Ishikawa (cell line): Measurements from ENCODE around the gene C4orf50.

Experiments
- CEBPB ChIP-seq: IDR thresholded peaks from 2 replicates; pipeline ENCODE4 v1.6.1; 2012
- CREB1 ChIP-seq: IDR thresholded peaks from 2 replicates; pipeline ENCODE4 v1.6.1; 2012; ENCODE audit warnings: low read depth
- EGR1 ChIP-seq: IDR thresholded peaks from 2 replicates; pipeline ENCODE4 v1.6.1; 2012
- EP300 ChIP-seq: IDR thresholded peaks from 2 replicates; pipeline ENCODE4 v1.6.1; 2012; ENCODE audit warnings: borderline replicate concordance
- FOXM1 ChIP-seq: IDR thresholded peaks from 2 replicates; pipeline ENCODE4 v1.6.1; 2012; ENCODE audit warnings: low read depth, borderline replicate concordance
- NFIC ChIP-seq: IDR thresholded peaks from 2 replicates; pipeline ENCODE4 v1.6.1; 2012
- RAD21 ChIP-seq: IDR thresholded peaks from 2 replicates; pipeline ENCODE4 v1.6.1; 2012; ENCODE audit warnings: low read depth
- TAF1 ChIP-seq: IDR thresholded peaks from 2 replicates; pipeline ENCODE4 v1.6.1; 2012; ENCODE audit warnings: low read depth, mild to moderate bottlenecking
- TEAD4 ChIP-seq: IDR thresholded peaks from 2 replicates; pipeline ENCODE4 v1.6.1; 2012
- YY1 ChIP-seq: IDR thresholded peaks from 2 replicates; pipeline ENCODE4 v1.6.1; 2012; ENCODE audit warnings: low read depth
- ZBTB7A ChIP-seq: IDR thresholded peaks from 2 replicates; pipeline ENCODE4 v1.6.1; 2012; ENCODE audit warnings: low read depth
- TF ChIP-seq, protein P1 (sequence below): IDR thresholded peaks from 2 replicates; pipeline ENCODE4 v1.6.1; 2012; ENCODE audit warnings: low read depth, mild to moderate bottlenecking
- TF ChIP-seq, protein P2 (sequence below): IDR thresholded peaks from 2 replicates; pipeline ENCODE4 v1.6.1; 2012
- TF ChIP-seq, protein P3 (sequence below): IDR thresholded peaks from 2 replicates; pipeline ENCODE4 v1.6.1; 2012

DNA sequence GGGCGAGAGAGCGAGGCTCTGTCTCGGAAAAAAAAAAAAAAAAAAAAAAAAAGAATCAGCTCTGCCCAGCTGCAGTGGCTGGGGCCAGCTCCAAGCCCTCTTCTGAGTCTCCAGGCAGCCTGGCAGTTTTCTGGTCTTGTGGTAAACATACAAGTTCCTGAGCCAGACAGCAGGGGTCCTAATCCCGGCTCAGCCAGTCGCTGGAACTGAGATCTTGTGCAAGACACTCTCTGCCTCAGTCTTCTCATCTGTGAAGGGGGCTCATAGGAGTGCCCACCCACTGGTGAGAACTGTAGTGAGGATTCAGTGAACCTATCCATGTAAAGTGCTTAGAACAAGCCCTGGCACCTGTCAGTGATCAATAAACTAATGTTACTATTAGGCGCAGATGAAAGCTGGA is 41.8 kb downstream of the C4orf50 start:
- no peak for TF ChIP-seq NFIC
- TF ChIP-seq, protein P1, sequence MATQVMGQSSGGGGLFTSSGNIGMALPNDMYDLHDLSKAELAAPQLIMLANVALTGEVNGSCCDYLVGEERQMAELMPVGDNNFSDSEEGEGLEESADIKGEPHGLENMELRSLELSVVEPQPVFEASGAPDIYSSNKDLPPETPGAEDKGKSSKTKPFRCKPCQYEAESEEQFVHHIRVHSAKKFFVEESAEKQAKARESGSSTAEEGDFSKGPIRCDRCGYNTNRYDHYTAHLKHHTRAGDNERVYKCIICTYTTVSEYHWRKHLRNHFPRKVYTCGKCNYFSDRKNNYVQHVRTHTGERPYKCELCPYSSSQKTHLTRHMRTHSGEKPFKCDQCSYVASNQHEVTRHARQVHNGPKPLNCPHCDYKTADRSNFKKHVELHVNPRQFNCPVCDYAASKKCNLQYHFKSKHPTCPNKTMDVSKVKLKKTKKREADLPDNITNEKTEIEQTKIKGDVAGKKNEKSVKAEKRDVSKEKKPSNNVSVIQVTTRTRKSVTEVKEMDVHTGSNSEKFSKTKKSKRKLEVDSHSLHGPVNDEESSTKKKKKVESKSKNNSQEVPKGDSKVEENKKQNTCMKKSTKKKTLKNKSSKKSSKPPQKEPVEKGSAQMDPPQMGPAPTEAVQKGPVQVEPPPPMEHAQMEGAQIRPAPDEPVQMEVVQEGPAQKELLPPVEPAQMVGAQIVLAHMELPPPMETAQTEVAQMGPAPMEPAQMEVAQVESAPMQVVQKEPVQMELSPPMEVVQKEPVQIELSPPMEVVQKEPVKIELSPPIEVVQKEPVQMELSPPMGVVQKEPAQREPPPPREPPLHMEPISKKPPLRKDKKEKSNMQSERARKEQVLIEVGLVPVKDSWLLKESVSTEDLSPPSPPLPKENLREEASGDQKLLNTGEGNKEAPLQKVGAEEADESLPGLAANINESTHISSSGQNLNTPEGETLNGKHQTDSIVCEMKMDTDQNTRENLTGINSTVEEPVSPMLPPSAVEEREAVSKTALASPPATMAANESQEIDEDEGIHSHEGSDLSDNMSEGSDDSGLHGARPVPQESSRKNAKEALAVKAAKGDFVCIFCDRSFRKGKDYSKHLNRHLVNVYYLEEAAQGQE, result no peak
- no peak for TF ChIP-seq TAF1
- no peak for TF ChIP-seq CREB1
- no peak for TF ChIP-seq FOXM1
- no peak for TF ChIP-seq CEBPB
- TF ChIP-seq, protein P2, sequence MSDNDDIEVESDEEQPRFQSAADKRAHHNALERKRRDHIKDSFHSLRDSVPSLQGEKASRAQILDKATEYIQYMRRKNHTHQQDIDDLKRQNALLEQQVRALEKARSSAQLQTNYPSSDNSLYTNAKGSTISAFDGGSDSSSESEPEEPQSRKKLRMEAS, result no peak
- no peak for TF ChIP-seq EP300
- no peak for TF ChIP-seq RAD21
- no peak for TF ChIP-seq EGR1
- TF ChIP-seq YY1, result no peak
- TF ChIP-seq, protein P3, sequence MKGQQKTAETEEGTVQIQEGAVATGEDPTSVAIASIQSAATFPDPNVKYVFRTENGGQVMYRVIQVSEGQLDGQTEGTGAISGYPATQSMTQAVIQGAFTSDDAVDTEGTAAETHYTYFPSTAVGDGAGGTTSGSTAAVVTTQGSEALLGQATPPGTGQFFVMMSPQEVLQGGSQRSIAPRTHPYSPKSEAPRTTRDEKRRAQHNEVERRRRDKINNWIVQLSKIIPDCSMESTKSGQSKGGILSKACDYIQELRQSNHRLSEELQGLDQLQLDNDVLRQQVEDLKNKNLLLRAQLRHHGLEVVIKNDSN, result no peak
- TF ChIP-seq TEAD4, result no peak
- TF ChIP-seq ZBTB7A, result no peak
